ENCODE results near the gene IGLL5. TPM values are rescaled to one million over a fixed set of nuclear protein-coding genes. Genes with fewer than 3 reads are reported as not detected.

Gene IGLL5
- total and polyA plus RNA-seq, 2 donors (not counting 3 experiments of a cell fraction or from before 2014, with no cell fraction given) = not detected

DNA sequence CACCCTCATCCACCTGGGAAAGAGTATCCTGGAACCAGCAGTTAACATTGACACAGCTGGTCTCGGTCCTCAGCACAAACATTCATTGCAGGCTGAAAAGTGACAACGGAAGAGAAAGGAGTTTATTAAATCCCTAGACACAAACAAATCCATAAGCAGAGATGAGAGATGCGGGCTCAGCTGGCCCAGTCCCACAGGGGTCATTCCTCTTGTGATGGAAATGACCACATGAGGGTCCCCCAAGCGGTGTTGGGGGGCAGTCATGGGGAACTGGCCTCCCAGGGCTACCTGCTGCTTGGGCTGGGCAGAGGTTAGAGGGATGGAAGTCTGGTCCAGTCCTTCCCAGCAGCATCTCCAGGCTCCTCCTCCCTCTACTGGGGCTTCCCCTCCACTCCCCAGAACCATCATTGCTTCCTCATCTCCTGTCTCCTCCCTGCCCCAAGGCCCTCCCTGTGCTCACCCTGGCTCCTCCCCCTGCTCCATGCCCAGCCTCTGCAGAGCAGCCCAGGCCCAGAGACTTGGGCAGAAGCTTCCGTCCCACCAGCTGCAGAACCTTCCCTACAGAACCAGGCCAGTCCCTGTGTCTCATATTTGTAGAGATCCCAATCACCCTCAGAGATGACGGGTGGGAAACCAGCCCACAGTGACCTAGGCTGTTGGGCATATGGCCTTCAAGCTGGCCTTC is 5.4 kb upstream of the IGLL5 start:
- Histone ChIP-seq H3K9me3 (replicated peaks; ENCODE audit: control insufficient read depth, insufficient read depth, low read length) (no peaks in the 10 kb centered on the region), H2AFZ (ENCODE audit: low read depth, low read length) (no peak overlapping the region), H4K20me1 (replicated peaks; ENCODE audit: control insufficient read depth, extremely low read depth, insufficient read depth, low read length) (no peaks in the 10 kb centered on the region), H3K4me3 (replicated peaks in 1 of 3; ENCODE audit: insufficient read depth in 1 of 3, low read depth in 1 of 3, low read length in 3 of 3) (no peak overlapping the region), H3K9me1 (replicated peaks; ENCODE audit: control insufficient read depth, extremely low read depth, insufficient read depth, low read length) (no peaks in the 10 kb centered on the region), H3K4me1 (ENCODE audit: control insufficient read depth, extremely low read depth, insufficient read depth, low read length) (no peaks in the 10 kb centered on the region), H3K27ac (ENCODE audit: insufficient read depth, low read depth, low read length) (no peak overlapping the region), H3K27me3 (ENCODE audit: control insufficient read depth in 2 of 2, insufficient read depth in 2 of 2, low read length in 2 of 2) (no peaks in the 10 kb centered on the region), H3K36me3 (ENCODE audit: control insufficient read depth in 2 of 2, extremely low read depth in 1 of 2, insufficient read depth in 2 of 2, low read length in 2 of 2) (no peaks in the 10 kb centered on the region), H3K9ac (replicated peaks; ENCODE audit: extremely low read depth, insufficient read depth, low read length) (no peak overlapping the region), H3K4me2 (ENCODE audit: insufficient read depth, low read length) (no peak overlapping the region), H3K79me2 (ENCODE audit: control insufficient read depth, insufficient read depth, low read length) (no peaks in the 10 kb centered on the region)
- no peak for FAIRE-seq
- intact Hi-C loops (cut with micrococcal nuclease) = no loop called here
- BruUV-seq (replicated peaks) = no TSS peak
- DNase-seq (ENCODE audit: low read depth, low spot score) = no peak
- TF ChIP-seq POLR2AphosphoS5 (IDR thresholded peaks at IDR 0.05; ENCODE audit: insufficient read depth, low read depth, low read length) (no peak), FOS (IDR thresholded peaks at IDR 0.05; ENCODE audit: borderline replicate concordance, insufficient read depth, low read length) (no peak), POLR2A (IDR thresholded peaks at IDR 0.05; ENCODE audit: low read depth, low read length) (no peak)
- dilution Hi-C loops (cut with MboI; ENCODE audit: extremely low pct_ligation_motif_present, low sequenced_read_pairs) = no loop called here
- CTCF ChIA-PET = interaction anchor here (1.0 to 4.8 kb wide), 4 partner anchors 27 to 94 kb away, joined by 3 to 75 read pairs (median 15); no protein-coding TSS in a partner anchor
- POLR2A ChIA-PET = no interaction called here

- DNase-seq (ENCODE audit: low read depth, low spot score) = no peak
- no peak overlapping the region for H3K9ac ChIP-seq (replicated peaks; ENCODE audit: extremely low read depth, insufficient read depth, low read length)
- no peaks in the 10 kb centered on the region for H3K36me3 ChIP-seq (ENCODE audit: control insufficient read depth in 2 of 2, extremely low read depth in 1 of 2, insufficient read depth in 2 of 2, low read length in 2 of 2)
- H3K4me2 ChIP-seq (ENCODE audit: insufficient read depth, low read length) = no peak overlapping the region
- H3K79me2 ChIP-seq (ENCODE audit: control insufficient read depth, insufficient read depth, low read length) = no peaks in the 10 kb centered on the region
- no TSS peak for BruUV-seq (replicated peaks)
- no peak overlapping the region for H3K4me3 ChIP-seq (replicated peaks in 1 of 3; ENCODE audit: insufficient read depth in 1 of 3, low read depth in 1 of 3, low read length in 3 of 3)
- no peaks in the 10 kb centered on the region for H3K27me3 ChIP-seq (ENCODE audit: control insufficient read depth in 2 of 2, insufficient read depth in 2 of 2, low read length in 2 of 2)
- no peak overlapping the region for H2AFZ ChIP-seq (ENCODE audit: low read depth, low read length)
- H3K9me3 ChIP-seq (replicated peaks; ENCODE audit: control insufficient read depth, insufficient read depth, low read length) = no peaks in the 10 kb centered on the region
- H3K9me1 ChIP-seq (replicated peaks; ENCODE audit: control insufficient read depth, extremely low read depth, insufficient read depth, low read length) = no peaks in the 10 kb centered on the region
- H3K27ac ChIP-seq (ENCODE audit: insufficient read depth, low read depth, low read length) = no peak overlapping the region
- POLR2A ChIA-PET = no interaction called here
- intact Hi-C loops (cut with micrococcal nuclease) = no loop called here
- dilution Hi-C loops (cut with MboI; ENCODE audit: extremely low pct_ligation_motif_present, low sequenced_read_pairs) = no loop called here
- H3K4me1 ChIP-seq (ENCODE audit: control insufficient read depth, extremely low read depth, insufficient read depth, low read length) = no peaks in the 10 kb centered on the region
- FAIRE-seq = no peak
- TF ChIP-seq FOS (IDR thresholded peaks at IDR 0.05; ENCODE audit: borderline replicate concordance, insufficient read depth, low read length) = no peak
- TF ChIP-seq GATA2 (IDR thresholded peaks at IDR 0.05; ENCODE audit: insufficient read depth, insufficient read length, low read depth, low read length) = no peak
- no peak for TF ChIP-seq POLR2AphosphoS5 (IDR thresholded peaks at IDR 0.05; ENCODE audit: insufficient read depth, low read depth, low read length)
- TF ChIP-seq, protein P1, sequence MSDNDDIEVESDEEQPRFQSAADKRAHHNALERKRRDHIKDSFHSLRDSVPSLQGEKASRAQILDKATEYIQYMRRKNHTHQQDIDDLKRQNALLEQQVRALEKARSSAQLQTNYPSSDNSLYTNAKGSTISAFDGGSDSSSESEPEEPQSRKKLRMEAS (IDR thresholded peaks at IDR 0.05; ENCODE audit: insufficient read depth, insufficient read length) = no peak
- no peak for TF ChIP-seq MYC (IDR thresholded peaks at IDR 0.05; ENCODE audit: low read depth, low read length)
- no peak for TF ChIP-seq POLR2A (IDR thresholded peaks at IDR 0.05; ENCODE audit: low read depth, low read length)
- TF ChIP-seq, protein P2, sequence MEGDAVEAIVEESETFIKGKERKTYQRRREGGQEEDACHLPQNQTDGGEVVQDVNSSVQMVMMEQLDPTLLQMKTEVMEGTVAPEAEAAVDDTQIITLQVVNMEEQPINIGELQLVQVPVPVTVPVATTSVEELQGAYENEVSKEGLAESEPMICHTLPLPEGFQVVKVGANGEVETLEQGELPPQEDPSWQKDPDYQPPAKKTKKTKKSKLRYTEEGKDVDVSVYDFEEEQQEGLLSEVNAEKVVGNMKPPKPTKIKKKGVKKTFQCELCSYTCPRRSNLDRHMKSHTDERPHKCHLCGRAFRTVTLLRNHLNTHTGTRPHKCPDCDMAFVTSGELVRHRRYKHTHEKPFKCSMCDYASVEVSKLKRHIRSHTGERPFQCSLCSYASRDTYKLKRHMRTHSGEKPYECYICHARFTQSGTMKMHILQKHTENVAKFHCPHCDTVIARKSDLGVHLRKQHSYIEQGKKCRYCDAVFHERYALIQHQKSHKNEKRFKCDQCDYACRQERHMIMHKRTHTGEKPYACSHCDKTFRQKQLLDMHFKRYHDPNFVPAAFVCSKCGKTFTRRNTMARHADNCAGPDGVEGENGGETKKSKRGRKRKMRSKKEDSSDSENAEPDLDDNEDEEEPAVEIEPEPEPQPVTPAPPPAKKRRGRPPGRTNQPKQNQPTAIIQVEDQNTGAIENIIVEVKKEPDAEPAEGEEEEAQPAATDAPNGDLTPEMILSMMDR (IDR thresholded peaks at IDR 0.05; ENCODE audit: extremely low read depth in 1 of 2, insufficient read depth in 1 of 2, low read depth in 1 of 2, low read length in 2 of 2) = no peak
- no peak for TF ChIP-seq JUN (IDR thresholded peaks at IDR 0.05; ENCODE audit: borderline replicate concordance, insufficient read depth, insufficient read length, low read depth)
- TF ChIP-seq EZH2 (IDR thresholded peaks at IDR 0.05; ENCODE audit: borderline replicate concordance, low read depth, low read length, severe bottlenecking) = no peak
- CTCF ChIA-PET = interaction anchor here (1.0 to 4.8 kb wide), 31 partner anchors 9 to 461 kb away, joined by 3 to 75 read pairs (median 6); partner anchors contain the start of gene ZNF280B
- H4K20me1 ChIP-seq (replicated peaks; ENCODE audit: control insufficient read depth, extremely low read depth, insufficient read depth, low read length) = no peaks in the 10 kb centered on the region
Measured at GRCh38 chr22:22883090-22883727, 4.4 kb upstream of the IGLL5 start.

Measured in endothelial cell of umbilical vein (primary cell).